ENCODE data around the gene BAG1. TPM values are rescaled to one million over a fixed set of nuclear protein-coding genes. Genes with fewer than 3 reads are reported as not detected.
A peak's percentile ranks its signal among the peaks of the same experiment; 100 is the strongest.

The BAG1 gene
- total and polyA plus RNA-seq, 9 donors = 41.0 to 70.9 (median 59.6) TPM

DNA sequence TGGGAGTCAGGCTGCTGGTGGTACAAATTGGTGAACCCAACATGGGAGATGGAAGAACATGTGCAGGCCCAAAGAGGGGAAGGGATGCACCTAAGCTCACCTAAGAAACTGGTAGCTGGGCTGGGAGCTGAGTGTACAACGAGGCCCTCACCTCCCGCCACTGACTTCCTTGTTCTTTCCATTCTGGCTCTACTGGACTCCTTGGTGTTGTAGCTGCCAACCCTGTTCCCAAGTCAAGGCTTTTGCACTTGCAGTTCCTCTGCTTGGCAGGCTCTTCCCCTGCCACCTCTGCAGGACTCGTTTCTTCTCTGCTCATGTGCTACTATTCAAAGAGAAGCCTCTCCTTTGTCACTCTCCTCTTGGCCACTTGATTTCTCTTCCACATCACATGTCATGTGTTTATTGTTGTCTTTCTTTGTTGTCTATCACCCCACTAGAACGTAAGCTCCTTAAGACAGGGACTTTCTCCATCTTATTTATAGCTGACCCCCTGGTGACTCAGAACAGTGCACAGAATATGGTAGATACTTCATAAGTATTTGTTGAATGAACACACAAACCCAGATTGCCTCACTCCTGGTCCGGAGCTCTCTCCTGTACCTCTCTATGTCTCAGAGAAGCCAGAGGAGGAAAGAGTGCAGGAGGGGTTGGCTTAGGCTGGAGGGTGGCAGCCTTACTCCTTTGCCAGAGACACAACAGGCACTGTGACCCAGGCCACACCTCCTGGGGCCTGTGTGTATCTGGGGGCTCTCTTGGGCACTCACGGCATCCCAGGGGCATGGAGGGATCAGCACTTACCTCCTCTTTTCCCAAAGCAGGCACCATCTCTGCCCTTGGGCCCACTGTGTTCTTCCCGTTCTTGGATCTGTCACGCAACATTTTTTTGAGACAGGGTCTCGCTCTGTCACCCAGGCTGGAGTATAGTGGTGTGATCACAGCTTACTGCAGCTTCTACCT is 29.7 kb downstream of the BAG1 start:
- TF ChIP-seq, protein P1, sequence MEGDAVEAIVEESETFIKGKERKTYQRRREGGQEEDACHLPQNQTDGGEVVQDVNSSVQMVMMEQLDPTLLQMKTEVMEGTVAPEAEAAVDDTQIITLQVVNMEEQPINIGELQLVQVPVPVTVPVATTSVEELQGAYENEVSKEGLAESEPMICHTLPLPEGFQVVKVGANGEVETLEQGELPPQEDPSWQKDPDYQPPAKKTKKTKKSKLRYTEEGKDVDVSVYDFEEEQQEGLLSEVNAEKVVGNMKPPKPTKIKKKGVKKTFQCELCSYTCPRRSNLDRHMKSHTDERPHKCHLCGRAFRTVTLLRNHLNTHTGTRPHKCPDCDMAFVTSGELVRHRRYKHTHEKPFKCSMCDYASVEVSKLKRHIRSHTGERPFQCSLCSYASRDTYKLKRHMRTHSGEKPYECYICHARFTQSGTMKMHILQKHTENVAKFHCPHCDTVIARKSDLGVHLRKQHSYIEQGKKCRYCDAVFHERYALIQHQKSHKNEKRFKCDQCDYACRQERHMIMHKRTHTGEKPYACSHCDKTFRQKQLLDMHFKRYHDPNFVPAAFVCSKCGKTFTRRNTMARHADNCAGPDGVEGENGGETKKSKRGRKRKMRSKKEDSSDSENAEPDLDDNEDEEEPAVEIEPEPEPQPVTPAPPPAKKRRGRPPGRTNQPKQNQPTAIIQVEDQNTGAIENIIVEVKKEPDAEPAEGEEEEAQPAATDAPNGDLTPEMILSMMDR (IDR thresholded peaks at IDR 0.05) = no peak
- TF ChIP-seq POLR2A (IDR thresholded peaks at IDR 0.05) (no peak), EP300 (IDR thresholded peaks at IDR 0.05) (no peak)
- H3K27ac ChIP-seq = no peak overlapping the region
- no peak for DNase-seq
- H3K9me3 ChIP-seq = no peaks in the 10 kb centered on the region
- H3K4me1 ChIP-seq (ENCODE audit: insufficient read depth) = no peaks in the 10 kb centered on the region
- intact Hi-C loops (cut with DNase I) = no loop called here
- H3K36me3 ChIP-seq = no peaks in the 10 kb centered on the region
- 64 to 76% (median 68%) methylated on average over 9 of the region's 9 CpGs for WGBS, 3 donors
- no peak overlapping the region for H3K4me3 ChIP-seq
- H3K27me3 ChIP-seq = no peaks in the 10 kb centered on the region

DNA sequence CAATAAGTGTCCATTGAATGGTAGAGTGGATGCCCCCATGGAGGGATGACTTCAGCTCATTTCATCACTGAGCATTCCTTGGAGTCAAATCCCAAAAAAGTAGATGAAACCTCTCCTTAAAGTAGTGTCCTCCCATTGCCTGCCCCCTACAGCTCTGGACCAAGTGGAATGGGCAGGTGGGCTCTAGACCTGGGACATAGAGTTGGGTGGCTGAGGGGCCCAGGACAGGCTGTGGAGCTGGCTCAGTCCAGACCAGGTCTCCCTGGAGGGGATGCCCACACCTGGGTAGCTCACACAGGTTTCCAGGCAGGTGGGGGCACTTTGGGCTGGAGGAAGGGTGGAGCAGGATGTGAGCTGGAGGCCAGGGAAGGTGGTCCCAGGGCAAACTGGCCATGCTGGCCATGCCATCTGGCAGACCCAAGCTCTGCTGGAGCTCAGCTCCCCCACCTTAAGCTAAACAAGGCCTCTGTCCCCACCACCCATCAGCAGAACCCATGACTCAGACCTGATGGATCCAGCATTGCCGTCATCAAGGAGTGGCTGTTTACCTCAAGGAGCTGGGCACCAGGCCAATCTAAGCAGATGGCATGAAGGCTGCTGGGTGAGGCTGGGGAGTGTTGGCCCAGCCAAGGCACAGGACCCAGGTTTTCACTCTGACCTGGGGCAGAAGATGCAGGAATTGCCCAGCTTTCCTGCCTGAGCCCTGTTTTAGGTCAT is 30.7 kb downstream of the BAG1 start:
- TF ChIP-seq EP300 (IDR thresholded peaks at IDR 0.05) (no peak), POLR2A (IDR thresholded peaks at IDR 0.05) (no peak)
- TF ChIP-seq, protein P1 (IDR thresholded peaks at IDR 0.05) = no peak
- peak in 1 of 5 donors; percentile 26 for DNase-seq
- H3K27ac ChIP-seq = no peak overlapping the region
- H3K4me3 ChIP-seq = no peak overlapping the region
- H3K36me3 ChIP-seq = no peaks in the 10 kb centered on the region
- no peaks in the 10 kb centered on the region for H3K27me3 ChIP-seq
- H3K4me1 ChIP-seq (ENCODE audit: insufficient read depth) = no peaks in the 10 kb centered on the region
- WGBS, 3 donors = 13 to 45% (median 33%) methylated on average over 1 of the region's 1 CpG
- intact Hi-C loops (cut with DNase I) = no loop called here
- no peaks in the 10 kb centered on the region for H3K9me3 ChIP-seq

DNA sequence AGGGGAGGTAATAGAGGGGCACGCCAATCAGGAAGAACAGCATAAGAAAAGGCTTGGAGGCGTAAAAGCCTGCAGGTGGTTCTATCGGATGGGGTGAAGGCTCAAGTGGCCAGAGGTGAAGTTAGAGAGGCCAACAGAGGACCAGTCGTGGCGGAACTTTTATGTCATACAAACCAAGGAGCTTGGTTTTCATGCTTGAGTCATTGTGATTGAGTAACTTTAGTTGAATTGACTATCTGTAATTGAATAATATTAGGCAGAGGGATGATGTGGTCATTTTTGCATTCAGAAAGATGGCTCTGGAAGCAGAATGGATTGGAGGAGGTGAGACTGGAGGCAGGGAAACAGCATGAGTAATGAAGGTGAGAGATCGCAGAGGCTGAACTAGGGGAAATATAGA is 31.7 kb downstream of the BAG1 start:
- Histone ChIP-seq H3K9me3 (no peaks in the 10 kb centered on the region), H3K4me1 (ENCODE audit: insufficient read depth) (no peaks in the 10 kb centered on the region), H3K27ac (no peak overlapping the region), H3K36me3 (no peaks in the 10 kb centered on the region), H3K27me3 (no peaks in the 10 kb centered on the region), H3K4me3 (no peak overlapping the region)
- 87 to 91% (median 90%) methylated on average over 6 of the region's 6 CpGs for WGBS, 3 donors
- TF ChIP-seq, protein P1 (IDR thresholded peaks at IDR 0.05) = no peak
- TF ChIP-seq EP300 (IDR thresholded peaks at IDR 0.05) = no peak
- TF ChIP-seq POLR2A (IDR thresholded peaks at IDR 0.05) = no peak
- intact Hi-C loops (cut with DNase I) = no loop called here
- no peak for DNase-seq

DNA sequence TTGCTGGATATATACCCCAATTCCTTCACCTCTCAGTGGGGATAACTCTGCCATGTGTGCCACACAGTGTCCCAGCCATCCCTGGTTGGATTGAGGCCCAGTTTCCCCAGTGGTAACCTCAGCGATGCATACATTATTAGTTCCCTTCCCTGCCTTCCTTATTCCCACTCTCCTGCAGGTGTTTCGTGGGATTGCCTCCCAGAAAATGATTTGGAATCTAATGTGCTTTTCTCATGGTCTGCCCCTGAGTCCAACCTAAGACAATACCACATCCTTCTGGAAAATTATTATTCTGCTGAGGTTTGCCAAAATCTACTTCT is 32.9 kb downstream of the BAG1 start:
- H3K36me3 ChIP-seq = no peaks in the 10 kb centered on the region
- no peaks in the 10 kb centered on the region for H3K27me3 ChIP-seq
- no peak for DNase-seq
- intact Hi-C loops (cut with DNase I) = no loop called here
- H3K27ac ChIP-seq = no peak overlapping the region
- H3K4me3 ChIP-seq = no peak overlapping the region
- no peaks in the 10 kb centered on the region for H3K4me1 ChIP-seq (ENCODE audit: insufficient read depth)
- H3K9me3 ChIP-seq = no peaks in the 10 kb centered on the region
- WGBS, 3 donors = 80 to 92% (median 87%) methylated on average over 2 of the region's 2 CpGs
- TF ChIP-seq POLR2A (IDR thresholded peaks at IDR 0.05) (no peak), EP300 (IDR thresholded peaks at IDR 0.05) (no peak)
- TF ChIP-seq, protein P1 (IDR thresholded peaks at IDR 0.05) = no peak
